ENCODE measurements around the gene FRMD4B.

DNA sequence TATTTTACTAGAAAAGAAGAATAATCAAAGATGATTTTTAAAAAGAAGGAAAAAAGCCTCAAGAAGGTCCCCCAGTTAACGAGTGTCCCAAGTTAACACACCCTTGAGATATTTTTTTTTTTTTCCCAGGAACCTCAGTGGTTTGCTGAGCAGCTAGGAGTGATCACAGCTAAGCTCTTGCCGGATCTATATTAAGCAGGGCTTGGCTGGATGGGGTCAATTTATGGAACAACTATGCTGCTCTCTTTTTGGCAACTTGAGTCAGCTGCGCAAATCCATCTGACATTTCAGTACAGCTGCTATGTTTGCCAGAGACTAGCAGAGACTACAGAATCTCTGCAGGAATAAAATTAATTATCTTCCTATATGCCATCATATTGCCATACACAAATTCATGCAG lies 263.5 kb downstream of the FRMD4B start, which contains the start of gene LMOD3:
- no peak for TF ChIP-seq ZBTB33 (IDR thresholded peaks at IDR 0.05)
- no peak for TF ChIP-seq ZNF274 (IDR thresholded peaks at IDR 0.05; ENCODE audit: insufficient read depth, insufficient read length)
- TF ChIP-seq HDAC6 (IDR thresholded peaks at IDR 0.05; ENCODE audit: unreplicated experiment): no peak
- TF ChIP-seq CTCF (IDR thresholded peaks at IDR 0.05 in 2 of 3, conservative IDR thresholded peaks at IDR 0.05 in 1 of 3; ENCODE audit: control insufficient read depth in 2 of 3, extremely low read depth in 1 of 3, insufficient read depth in 1 of 3, low read depth in 3 of 3, low read length in 3 of 3): no peak
- TF ChIP-seq, protein P1, sequence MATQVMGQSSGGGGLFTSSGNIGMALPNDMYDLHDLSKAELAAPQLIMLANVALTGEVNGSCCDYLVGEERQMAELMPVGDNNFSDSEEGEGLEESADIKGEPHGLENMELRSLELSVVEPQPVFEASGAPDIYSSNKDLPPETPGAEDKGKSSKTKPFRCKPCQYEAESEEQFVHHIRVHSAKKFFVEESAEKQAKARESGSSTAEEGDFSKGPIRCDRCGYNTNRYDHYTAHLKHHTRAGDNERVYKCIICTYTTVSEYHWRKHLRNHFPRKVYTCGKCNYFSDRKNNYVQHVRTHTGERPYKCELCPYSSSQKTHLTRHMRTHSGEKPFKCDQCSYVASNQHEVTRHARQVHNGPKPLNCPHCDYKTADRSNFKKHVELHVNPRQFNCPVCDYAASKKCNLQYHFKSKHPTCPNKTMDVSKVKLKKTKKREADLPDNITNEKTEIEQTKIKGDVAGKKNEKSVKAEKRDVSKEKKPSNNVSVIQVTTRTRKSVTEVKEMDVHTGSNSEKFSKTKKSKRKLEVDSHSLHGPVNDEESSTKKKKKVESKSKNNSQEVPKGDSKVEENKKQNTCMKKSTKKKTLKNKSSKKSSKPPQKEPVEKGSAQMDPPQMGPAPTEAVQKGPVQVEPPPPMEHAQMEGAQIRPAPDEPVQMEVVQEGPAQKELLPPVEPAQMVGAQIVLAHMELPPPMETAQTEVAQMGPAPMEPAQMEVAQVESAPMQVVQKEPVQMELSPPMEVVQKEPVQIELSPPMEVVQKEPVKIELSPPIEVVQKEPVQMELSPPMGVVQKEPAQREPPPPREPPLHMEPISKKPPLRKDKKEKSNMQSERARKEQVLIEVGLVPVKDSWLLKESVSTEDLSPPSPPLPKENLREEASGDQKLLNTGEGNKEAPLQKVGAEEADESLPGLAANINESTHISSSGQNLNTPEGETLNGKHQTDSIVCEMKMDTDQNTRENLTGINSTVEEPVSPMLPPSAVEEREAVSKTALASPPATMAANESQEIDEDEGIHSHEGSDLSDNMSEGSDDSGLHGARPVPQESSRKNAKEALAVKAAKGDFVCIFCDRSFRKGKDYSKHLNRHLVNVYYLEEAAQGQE (IDR thresholded peaks at IDR 0.05; ENCODE audit: low read depth, low read length): no peak
- TF ChIP-seq TAF1 (IDR thresholded peaks at IDR 0.05; ENCODE audit: borderline replicate concordance, low read depth, low read length): no peak
- no peak for TF ChIP-seq CEBPZ (IDR thresholded peaks at IDR 0.05; ENCODE audit: low read depth, low read length)
- no peak for TF ChIP-seq IRF4 (IDR thresholded peaks at IDR 0.05; ENCODE audit: low read depth, low read length)
- no peak for TF ChIP-seq CEBPB (IDR thresholded peaks at IDR 0.05; ENCODE audit: borderline replicate concordance in 1 of 2, low read depth in 2 of 2, low read length in 2 of 2)
- TF ChIP-seq MXI1 (IDR thresholded peaks at IDR 0.05; ENCODE audit: low read depth, low read length): no peak
- TF ChIP-seq POLR2A (IDR thresholded peaks at IDR 0.05; ENCODE audit: low read depth, low read length): no peak
- no peak for TF ChIP-seq PAX8 (IDR thresholded peaks at IDR 0.05)
- no peak for TF ChIP-seq POLR2AphosphoS5 (IDR thresholded peaks at IDR 0.05; ENCODE audit: low read length)
